Kidney capillary endothelial cell (primary cell): ENCODE measurements around the gene CATSPERB.
"Not testable (repeated sequence)": the region's sequence is repeated elsewhere in the genome, so short reads cannot be mapped to it uniquely, and the experiment has no call there.

ENCODE experiments used
- DNase-seq: peaks from one replicate; pipeline ENCODE4 v3.0.0-alpha.2; 2018; ENCODE audit warnings: low spot score

CATSPERB gene

GRCh38 chr14:91732859-91733477 is 1.1 kb upstream of the CATSPERB start:
- no peak for DNase-seq

DNA sequence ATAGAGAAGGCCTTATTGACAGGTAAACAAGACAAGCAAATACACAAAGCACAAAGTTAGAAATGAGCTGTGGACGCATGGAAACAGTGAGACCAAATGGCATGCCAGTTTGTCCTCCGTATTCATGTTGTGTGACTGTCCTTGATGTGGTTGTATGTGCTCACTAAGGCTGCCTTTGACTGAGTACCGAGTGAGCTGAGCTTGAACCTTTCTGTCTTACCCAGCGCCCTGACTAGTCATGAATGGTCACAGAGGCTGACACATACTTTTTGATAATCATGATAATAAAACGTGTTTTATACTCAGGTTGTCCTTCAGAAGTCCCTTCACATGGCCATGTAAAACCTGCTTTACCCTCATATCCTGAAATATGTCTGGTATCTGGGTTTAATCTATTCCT is 553 bp upstream of the CATSPERB start:
- DNase-seq, result no peak

GRCh38 chr14:91731018-91731417 is 868 bp downstream of the CATSPERB start:
- DNase-seq, result no peak

- DNase-seq, result no peak
Observed at GRCh38 chr14:91729756-91730155, 2.1 kb downstream of the CATSPERB start.

GRCh38 chr14:91728616-91729183 is 3.2 kb downstream of the CATSPERB start:
- DNase-seq, result no peak

DNA sequence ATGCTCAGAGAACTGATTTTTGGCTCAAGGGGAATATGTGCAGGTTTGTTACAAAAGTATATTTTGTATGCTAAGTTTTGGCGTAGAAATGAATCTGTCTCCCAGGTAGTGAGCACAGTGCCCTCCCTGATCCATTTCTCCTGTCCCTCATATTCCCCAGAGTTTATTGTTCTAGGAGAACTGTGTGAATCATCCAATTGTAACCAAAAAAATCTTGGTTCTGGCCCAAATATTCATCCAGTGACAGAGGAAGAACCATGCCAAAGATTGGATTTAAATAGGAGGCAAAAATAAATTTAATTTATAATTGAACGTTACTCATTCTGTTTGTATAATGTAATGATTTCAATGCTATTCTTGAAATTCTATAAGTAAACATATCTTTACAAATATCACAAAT is 4.8 kb downstream of the CATSPERB start:
- DNase-seq, result no peak

- no peak for DNase-seq
Observed at GRCh38 chr14:91723501-91723900, 8.4 kb downstream of the CATSPERB start.

DNA sequence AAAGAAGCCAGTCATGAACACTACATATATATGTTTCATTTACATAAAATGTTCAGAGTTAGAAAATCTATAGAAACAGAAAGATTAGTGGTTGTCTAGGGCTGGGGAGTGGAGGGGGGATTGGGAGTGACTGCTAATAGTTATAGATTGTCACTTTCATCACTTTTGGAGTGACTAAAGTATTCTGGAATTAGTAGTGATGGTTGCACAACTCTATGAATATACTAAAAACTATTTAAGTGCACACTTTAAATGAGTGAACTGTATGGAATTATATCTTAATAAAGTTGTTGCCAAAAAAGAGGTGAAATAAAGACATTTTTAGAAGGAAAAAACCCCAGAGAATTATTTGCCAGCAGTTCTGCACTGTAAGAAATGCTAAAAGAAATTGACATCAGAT is 9.5 kb downstream of the CATSPERB start:
- DNase-seq, result no peak

GRCh38 chr14:91719839-91720238 is 12.0 kb downstream of the CATSPERB start:
- no peak for DNase-seq

GRCh38 chr14:91716999-91717398 is 14.9 kb downstream of the CATSPERB start:
- no peak for DNase-seq

DNA sequence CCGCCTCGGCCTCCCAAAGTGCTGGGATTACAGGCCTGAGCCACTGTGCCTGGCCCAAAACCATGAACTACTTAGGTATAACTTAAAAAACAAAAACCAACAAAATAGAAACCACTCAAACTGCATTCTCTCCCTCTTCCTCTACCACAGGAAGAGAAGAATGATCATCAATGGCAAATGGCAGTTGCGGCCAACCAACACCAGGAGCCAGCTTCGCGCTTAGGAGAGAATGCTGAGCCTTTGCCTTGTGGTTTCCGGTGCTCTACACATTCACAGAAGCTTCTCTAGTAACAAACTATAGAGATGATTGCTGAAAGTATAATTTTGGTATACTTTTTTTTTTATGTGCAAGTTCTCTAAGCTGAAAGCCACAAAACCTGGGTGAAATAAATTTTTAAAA is 17.1 kb downstream of the CATSPERB start:
- DNase-seq, result no peak

DNA sequence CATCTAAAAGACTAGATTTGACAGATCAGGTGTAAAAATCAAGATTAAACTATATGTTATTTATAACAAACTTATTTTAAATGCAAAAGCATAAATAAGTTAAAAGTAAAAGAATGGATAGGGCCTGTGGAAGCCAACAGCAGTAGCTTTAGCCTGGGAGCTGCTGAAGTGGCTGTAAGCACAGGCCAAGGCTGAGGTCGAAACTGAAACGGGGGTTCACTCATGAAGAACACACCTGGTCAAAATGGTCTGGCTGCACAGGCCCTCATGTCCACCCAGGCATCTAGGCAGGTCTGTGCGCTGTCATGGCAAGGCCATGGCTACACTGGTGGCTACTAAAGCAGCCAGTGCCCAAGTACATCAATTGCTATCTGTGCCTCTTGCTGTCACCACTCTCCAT is 23.1 kb downstream of the CATSPERB start:
- DNase-seq, result no peak

- DNase-seq, result no peak
Observed at GRCh38 chr14:91706996-91707395, 24.9 kb downstream of the CATSPERB start.

GRCh38 chr14:91694643-91695042 is 37.2 kb downstream of the CATSPERB start:
- DNase-seq, result no peak

GRCh38 chr14:91693346-91693745 is 38.5 kb downstream of the CATSPERB start:
- no peak for DNase-seq

GRCh38 chr14:91692075-91692474 is 39.8 kb downstream of the CATSPERB start:
- DNase-seq, result no peak

GRCh38 chr14:91689608-91690007 is 42.3 kb downstream of the CATSPERB start:
- no peak for DNase-seq

GRCh38 chr14:91687436-91687835 is 44.5 kb downstream of the CATSPERB start:
- DNase-seq, result not testable (repeated sequence)

DNA sequence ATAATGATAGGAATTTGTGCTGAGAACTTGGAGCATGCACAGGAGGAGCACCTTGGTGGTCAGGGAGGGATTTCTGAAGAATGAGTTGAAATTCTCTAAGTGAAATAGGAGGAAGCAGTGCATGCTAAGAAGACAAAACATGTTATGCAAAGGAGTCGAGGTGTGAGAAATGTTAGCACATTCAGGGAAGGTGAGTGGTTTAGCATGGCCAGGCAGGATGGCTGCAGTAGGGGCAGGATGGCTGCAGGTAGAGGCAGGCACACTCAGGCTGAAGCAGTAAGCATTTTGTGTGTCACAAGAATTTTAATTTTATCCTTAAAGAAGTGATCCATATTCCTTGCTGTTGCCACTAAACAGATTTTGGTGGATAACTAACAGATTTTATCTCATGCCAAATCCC is 46.3 kb downstream of the CATSPERB start:
- DNase-seq, result no peak

DNA sequence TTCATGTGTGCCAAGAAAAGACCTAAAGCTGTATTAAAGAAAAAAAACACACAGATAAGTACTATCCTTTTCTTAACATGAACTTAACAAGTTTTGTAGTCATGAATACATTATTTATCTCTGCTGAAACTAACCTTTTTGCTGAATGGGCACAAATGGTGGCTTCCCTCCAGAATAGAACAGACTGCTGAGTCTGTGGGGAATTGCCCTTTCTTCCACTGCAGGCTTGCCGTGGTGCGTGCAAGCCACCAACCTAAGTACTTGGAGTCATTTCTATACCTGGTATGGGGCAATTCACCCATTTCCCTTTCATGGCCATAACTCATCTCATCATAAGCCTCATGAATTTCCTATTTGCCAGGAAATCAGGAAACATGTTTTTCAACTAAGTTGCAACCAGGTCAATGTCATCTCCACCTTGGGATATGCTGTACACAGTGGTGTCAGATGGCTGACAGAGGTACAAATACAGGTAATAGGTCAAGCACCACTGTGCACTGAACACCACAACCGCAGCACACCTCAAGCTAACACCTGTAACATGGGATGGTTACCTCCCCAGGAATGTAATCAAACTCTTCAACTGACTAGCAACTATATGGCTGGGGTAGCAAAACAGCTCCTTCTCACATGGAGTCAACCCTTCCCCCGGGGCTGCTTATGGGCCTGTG is 49.9 kb downstream of the CATSPERB start:
- no peak for DNase-seq

DNA sequence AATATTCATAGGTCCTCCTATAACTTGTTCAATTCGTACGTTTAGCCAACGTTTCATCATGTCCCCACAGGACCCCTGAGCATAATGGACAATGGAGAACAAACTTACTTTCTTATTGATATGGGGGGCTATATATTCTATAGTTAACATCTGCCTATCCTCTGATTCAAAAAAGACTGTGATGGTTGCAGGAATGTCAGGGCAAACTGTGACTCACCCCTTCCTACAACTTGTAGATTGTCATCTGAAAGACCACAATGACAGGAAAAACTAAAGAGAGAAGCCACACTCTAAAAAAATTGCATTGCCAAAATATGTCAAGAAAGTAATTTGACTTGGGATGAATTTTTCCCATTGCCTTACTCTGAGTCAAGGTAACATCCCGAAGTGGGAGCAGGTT is 50.8 kb downstream of the CATSPERB start:
- DNase-seq, result no peak

DNA sequence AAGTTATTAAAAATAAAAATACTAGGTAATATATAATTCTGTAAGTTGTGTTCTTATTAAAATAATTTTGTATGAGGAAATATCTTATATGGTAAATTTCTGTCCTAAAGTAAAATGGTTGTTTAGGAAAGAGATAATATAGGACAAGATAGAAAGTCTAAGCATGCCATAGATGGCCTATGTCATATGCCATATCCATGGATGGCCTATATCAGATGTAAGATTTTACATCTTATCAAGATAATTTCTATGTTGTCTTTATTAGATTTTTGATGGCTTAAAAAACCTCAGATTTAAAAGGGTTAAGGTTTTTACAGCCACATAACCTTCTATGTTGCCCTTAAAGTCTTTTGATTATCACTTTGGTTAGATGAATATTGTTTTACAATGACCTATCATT is 52.6 kb downstream of the CATSPERB start:
- no peak for DNase-seq

GRCh38 chr14:91677687-91678086 is 54.2 kb downstream of the CATSPERB start:
- DNase-seq, result not testable (repeated sequence)

GRCh38 chr14:91674911-91675310 is 57.0 kb downstream of the CATSPERB start:
- no peak for DNase-seq
